ENCODE measurements around the gene PAX8.

DNA sequence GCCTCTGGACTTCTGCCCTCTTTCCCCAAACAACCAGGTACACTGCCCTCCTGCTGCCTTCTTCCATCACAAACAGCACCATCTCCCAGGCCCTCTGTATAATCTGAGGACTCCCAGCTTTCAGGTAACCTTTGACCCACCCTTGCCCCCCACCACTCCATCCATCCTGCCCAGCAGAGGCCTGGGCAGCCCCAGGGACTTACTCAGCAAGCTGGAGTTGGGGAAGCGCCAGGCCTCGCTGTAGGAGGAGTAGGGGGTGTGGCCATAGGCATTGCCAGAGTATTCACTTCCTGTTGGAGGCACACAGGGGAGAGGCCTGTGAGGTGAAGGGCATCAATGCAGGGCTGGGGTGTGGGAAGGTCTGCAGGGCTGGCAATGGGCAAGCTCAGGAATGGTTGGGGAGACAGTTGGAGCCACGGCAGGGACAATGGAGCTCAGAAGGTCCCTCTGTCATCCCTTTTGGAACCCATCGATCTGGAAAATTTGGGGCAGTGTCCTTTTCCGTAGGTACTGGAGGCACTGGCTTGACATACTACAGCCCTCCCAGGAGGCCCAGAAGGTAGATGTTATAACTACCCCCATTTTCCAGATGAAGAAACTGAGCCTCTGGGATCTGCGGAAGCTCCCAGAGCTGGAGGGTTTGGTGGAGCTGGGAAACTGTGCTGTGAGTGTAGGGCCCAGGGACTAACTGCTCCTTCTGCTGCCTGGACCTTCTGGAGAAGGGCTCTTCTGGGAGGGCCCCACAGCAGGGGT is 58.7 kb downstream of the PAX8 start:
- TF ChIP-seq, protein P1, sequence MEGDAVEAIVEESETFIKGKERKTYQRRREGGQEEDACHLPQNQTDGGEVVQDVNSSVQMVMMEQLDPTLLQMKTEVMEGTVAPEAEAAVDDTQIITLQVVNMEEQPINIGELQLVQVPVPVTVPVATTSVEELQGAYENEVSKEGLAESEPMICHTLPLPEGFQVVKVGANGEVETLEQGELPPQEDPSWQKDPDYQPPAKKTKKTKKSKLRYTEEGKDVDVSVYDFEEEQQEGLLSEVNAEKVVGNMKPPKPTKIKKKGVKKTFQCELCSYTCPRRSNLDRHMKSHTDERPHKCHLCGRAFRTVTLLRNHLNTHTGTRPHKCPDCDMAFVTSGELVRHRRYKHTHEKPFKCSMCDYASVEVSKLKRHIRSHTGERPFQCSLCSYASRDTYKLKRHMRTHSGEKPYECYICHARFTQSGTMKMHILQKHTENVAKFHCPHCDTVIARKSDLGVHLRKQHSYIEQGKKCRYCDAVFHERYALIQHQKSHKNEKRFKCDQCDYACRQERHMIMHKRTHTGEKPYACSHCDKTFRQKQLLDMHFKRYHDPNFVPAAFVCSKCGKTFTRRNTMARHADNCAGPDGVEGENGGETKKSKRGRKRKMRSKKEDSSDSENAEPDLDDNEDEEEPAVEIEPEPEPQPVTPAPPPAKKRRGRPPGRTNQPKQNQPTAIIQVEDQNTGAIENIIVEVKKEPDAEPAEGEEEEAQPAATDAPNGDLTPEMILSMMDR (IDR thresholded peaks at IDR 0.05): no peak
- peak; percentile 15 to 31 for TF ChIP-seq POLR2A (IDR thresholded peaks at IDR 0.05)

All from adrenal gland (tissue), 5 donors.